HG02588 (cell line): ENCODE results near the gene PHKB.
"Not testable (repeated sequence)": the region's sequence is repeated elsewhere in the genome, so short reads cannot be mapped to it uniquely, and the experiment has no call there.

ENCODE experiments used
- ATAC-seq: cut with Tn5 transposase; IDR thresholded peaks from one replicate; pipeline ENCODE4 v1.9.1; 2021; ENCODE audit warnings: mild to moderate bottlenecking, moderate library complexity; ENCODE audit not compliant: unreplicated experiment

The PHKB gene

DNA sequence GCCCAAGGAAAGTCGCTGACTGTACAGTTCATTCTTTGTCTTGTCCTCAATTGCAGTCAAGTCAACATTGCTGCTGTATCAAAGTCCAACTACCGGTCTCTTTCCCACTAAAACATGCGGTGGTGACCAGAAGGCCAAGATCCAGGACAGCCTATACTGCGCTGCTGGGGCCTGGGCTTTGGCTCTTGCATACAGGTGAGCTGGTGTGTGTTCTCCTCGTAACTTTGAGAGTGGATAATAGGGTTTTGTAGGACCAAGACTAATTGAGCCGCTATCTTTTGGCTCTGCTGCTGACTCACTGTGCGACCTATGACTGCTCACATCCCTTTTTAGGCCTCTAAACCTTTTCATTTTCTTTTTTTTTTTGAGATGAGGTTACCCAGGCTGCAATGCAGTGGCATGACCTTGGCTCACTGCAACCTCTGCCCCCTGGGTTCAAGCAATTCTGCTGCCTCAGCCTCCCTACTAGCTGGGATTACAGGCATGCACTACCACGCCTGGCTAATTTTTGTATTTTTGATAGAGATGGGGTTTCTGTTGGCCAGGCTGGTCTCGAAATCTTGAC is 38.7 kb downstream of the PHKB start:
- no peak for ATAC-seq

DNA sequence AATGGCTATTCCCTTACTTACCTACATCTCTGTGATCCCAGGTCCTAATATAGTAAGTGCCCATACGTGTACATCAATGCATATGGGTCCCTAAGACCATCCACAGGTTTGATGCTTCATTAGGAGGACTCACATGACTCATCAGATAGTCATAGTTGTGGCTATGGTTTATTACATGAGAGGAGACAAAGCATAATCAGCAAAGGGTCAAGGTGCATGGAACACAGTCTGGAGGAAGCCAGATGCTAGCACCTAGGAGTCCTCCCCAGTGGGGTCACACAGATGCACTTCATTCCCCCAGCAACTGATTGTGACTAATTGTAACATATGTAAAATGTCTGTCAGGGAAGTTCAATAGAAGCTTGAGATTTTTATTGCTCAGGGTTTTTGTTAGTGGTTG is 42.8 kb downstream of the PHKB start:
- ATAC-seq, result no peak

DNA sequence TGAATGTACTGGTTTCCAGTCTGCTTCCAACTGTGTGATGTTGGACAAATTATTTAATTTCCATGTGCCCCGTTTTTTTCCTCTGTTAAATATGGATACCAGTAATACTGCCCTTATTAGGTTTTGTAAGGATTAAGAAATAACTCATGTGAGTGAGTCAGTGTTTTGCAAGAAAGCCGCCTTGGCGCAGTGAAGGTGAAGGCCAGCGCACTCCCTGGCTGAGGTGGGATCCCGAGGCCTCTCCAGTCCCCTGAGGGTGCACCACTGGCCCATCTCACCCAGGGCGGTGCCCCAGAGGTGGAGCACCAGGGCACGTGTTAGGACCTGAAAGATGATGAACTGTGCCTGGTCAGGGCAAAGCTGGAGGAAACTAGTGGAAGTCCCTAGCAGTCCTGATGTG is 43.5 kb downstream of the PHKB start:
- no peak for ATAC-seq

DNA sequence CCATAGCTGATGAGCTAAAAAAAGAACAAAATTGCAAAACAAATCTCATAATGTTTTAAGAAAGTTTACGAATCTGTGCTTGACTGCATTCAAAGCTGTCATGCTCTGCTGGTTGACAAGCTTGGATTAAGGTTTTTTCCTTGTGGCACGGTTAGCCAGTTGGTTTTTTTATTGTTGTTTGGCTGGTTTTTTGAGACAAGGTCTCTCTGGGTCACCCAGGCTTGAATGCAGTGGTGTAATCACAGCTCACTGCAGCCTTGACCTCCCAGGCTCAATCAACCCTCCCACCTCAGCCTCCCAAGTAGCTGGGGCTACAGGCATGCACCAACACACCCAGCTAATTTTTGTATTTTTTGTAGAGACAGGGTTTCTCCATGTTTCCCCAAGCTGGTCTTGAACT is 45.7 kb downstream of the PHKB start:
- no peak for ATAC-seq

- ATAC-seq, result no peak
These were observed 46.6 kb downstream of the PHKB start for GRCh38 chr16:47507701-47508100.

- ATAC-seq, result no peak
These were observed 50.8 kb downstream of the PHKB start for GRCh38 chr16:47511882-47512281.

DNA sequence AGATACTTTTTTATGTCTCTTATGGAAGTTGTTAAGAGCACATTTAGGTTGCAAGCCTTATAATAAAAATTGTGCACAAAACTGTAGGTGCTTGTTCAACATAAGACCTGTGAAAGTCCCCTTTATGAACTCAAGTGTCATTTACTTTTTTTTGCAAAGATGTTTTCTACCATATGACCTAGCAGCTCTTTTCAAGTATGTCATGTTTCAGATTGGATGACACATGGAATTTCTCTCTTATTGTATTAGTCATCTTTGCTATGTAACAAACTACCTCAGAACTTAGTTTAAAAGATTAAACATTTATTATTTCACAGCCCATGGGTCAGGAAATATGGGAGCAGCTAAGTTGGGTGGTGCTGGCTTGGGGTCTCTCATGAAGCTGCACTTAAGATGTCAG is 57.9 kb downstream of the PHKB start:
- no peak for ATAC-seq

DNA sequence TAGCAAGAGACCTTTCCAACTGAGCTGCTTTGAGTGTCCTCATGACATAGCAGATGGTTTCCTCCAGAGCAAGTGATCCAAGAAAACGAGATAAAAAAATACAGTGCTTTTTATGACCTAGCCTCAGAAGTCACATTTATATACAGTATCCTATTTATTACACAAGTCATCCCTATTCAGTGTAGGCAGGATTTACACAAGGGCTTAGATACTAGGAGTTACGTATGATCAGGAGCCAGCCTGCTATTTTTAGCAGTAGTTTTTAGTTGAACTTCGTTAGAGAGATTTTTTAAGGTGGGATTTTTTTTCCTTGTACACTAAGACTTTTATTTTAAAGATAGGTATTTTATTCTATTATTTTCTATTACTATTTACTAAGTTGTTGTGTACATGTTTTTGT is 58.4 kb downstream of the PHKB start:
- ATAC-seq, result no peak

DNA sequence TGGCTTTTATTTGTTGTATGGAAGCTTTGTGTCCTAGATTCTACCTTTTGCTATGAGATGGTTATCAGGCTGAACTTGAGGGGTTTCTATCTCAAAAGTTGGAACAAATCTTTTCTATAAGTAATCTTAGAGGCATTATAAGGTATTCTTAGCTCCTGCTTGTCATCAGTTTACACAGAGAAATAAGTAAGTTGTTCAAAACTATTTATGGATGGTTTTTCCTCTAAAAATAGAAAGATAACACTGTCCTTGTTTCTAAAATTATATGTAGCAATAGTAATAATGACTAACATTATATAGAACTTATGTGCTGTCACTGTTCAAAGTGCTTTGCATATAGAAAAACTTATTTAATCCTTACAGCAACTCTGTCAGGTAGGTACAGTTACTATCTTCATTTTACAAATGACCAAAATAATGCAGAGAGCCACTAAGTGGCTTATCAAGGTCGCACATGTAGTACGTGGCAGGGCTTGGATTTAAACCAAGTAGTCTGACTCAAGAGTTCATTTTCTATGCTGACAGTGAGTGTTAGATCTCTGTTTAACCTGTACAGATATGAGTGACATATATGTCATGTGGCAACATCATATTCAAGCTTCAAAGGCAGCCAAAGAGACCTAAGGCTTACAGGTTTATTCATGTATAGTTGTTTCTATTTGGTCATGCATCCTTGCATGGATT is 59.0 kb downstream of the PHKB start:
- no peak for ATAC-seq

- ATAC-seq, result peak; percentile 100
These were observed 62.3 kb downstream of the PHKB start for GRCh38 chr16:47523342-47524006.

DNA sequence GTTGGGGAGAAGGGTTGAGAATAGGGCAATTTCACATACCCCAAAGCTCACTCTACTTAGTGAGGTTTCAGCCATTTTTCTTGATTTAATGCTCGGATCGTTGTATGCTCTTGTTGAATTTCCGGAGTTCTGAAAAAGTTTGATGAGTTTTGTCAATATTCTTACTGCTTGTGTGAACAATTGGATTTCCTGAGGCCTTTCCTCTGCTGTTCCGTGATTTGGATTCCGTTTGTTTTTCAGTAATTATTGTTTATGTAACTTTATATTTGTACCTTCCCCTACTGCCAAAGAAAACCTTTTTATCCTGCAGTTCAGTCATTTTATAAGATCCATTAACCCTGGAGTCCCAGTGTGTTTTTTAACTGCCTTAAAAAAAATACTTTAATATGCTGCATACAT is 62.9 kb downstream of the PHKB start:
- no peak for ATAC-seq

DNA sequence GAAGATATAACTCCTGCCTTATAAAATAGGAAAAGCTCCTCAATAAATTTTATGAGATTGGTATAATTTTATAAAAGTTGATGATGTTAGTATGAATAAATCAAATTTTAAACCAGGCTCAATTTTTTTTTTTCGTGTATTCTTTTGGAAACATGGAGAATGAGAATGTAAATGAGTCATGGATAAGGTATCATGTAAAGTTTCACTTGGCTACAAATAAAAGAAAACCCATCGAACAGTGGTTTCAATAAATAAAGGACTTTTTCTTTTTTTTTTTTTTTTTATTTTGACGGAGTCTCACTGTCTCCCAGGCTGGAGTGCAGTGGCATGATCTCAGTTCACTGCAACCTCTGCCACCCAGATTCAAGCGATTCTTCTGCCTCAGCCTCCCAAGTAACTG is 67.3 kb downstream of the PHKB start:
- no peak for ATAC-seq

DNA sequence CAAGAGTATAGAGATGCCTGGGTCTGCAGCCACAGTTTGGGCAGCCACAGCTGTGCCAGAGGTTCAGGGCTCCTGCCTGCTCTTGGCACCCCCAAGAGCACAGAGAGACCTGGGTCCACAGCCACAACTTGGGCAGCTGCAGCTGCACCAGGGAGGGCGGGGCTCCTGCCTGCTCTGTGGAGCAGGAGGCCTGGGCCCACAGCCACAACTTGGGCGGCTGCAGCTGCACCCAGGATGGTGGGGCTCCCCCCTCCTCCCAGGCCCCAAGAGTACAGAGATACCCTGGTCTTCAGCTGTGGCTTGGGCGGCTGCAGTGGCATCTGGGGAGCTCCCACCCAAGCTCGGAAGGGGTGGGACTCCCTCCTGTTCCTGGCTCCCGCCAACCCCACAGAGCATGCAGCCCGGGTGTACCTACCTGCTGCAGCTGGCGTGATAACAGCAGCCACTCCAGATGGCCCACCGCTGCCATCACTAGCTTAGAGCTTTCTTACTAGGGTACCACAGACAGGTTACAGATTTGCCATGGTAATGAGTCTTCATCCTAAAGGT is 72.7 kb downstream of the PHKB start:
- ATAC-seq, result no peak

DNA sequence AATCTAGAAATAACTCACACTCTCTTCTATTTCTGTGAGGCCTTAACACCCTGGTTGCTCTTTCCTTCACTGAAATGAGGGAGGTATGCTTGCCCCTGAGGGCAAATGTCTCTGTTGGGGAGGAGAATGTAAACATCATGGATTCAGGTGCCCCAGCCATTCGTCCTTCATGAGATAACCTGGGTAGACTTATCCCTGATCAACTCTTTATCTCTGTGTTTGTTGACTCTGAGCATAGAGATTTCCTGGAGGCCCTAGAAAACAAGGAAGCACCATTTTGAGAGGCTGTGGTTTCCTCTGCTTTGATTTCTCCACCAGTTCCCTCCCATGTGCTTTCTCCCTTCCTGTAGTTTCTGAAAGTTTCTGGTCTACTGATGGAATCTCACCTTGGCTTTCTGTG is 77.3 kb downstream of the PHKB start:
- ATAC-seq, result no peak

DNA sequence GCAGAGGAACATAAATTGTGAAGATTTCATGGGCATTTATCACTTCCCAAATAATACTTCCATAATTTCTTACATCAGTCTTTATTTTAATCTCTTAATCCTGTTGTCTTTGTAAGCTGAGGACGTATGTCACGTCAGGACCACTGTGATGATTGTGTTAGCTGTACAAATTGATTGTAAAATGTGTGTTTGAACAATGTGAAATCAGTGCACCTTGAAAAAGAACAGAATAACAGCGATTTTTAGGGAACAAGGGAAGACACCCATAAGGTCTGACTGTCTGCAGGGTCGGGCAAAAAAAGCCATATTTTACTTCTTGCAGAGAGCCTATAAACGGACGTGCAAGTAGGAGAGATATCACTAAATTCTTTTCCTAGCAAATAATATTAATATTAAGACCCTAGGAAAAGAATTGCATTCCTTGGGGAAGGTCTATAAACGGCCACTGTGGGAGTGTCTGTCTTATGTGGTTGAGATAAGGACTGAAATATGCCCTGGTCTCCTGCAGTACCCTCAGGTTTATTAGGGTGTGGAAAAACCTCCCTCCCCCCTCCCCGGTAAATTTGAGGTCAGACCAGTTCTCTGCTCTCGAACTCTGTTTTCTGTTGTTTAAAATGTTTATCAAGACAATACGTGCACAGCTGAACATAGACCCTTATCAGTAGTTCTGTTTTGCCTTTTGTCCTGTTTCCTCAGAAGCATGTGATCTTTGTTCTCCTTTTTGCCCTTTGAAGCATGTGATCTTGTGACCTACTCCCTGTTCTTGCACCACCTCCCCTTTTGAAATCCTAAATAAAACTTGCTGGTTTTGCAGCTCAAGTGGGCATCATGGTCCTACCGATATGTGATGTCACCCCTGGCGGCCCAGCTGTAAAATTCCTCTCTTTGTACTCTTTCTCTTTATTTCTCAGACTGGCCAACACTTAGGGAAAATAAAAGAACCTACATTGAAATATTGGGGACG is 78.9 kb downstream of the PHKB start:
- ATAC-seq, result not testable (repeated sequence)

- ATAC-seq, result not testable (repeated sequence)
These were observed 80.0 kb downstream of the PHKB start for GRCh38 chr16:47541135-47541534.

- ATAC-seq, result not testable (repeated sequence)
These were observed 83.1 kb downstream of the PHKB start for GRCh38 chr16:47544255-47544654.

- ATAC-seq, result not testable (repeated sequence)
These were observed 90.1 kb downstream of the PHKB start for GRCh38 chr16:47551185-47551584.

DNA sequence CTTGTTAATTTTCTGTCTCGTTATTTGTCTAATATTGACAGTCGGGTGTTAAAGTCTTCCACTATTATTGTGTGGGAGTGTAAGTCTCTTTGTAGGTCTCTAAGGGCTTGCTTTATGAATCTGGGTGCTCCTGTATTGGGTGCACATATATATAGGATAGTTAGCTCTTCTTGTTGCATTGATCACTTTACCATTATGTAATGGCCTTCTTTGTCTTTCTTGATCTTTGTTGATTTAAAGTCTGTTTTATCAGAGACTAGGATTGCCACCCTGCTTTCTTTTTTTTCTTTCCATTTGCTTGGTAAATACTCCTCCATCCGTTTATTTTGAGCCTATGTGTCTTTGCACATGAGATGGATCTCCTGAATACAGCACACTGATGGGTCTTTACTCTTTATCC is 90.6 kb downstream of the PHKB start:
- ATAC-seq, result not testable (repeated sequence)

- ATAC-seq, result no peak
These were observed 92.9 kb downstream of the PHKB start for GRCh38 chr16:47553853-47554564.
